ENCODE measurements around the gene BRS3.
"Not testable (repeated sequence)": the region's sequence is repeated elsewhere in the genome, so short reads cannot be mapped to it uniquely, and the experiment has no call there.

BRS3 gene

GRCh38 chrX:136487647-136488046 lies at the start of gene BRS3:
TSS of gene BRS3 (plus strand) at chrX:136487947. CDS start at chrX:136488115, 168 bp downstream.
- no peak for DNase-seq (ENCODE audit: low read depth)
- TF ChIP-seq CTCF (conservative IDR thresholded peaks at IDR 0.05; ENCODE audit: low read depth, low read length) = no peak
- H3K4me3 ChIP-seq (ENCODE audit: low read length) = no peak within 1 kb of the TSS

- no peak overlapping the region for H3K4me3 ChIP-seq (ENCODE audit: low read length)
- DNase-seq (ENCODE audit: low read depth) = no peak
- TF ChIP-seq CTCF (conservative IDR thresholded peaks at IDR 0.05; ENCODE audit: low read depth, low read length) = no peak
These were observed 49.6 kb upstream of the BRS3 start for GRCh38 chrX:136438192-136438591.

GRCh38 chrX:136445674-136446073 lies 42.1 kb upstream of the BRS3 start:
- H3K4me3 ChIP-seq (ENCODE audit: low read length) = not testable (repeated sequence)

GRCh38 chrX:136446208-136446607 lies 41.5 kb upstream of the BRS3 start:
- DNase-seq (ENCODE audit: low read depth) = no peak
- H3K4me3 ChIP-seq (ENCODE audit: low read length) = no peak overlapping the region
- TF ChIP-seq CTCF (conservative IDR thresholded peaks at IDR 0.05; ENCODE audit: low read depth, low read length) = no peak

More at GRCh38 chrX:136445674-136446073, 42.1 kb upstream of the BRS3 start:
- DNase-seq (ENCODE audit: low read depth) = not testable (repeated sequence)

- H3K4me3 ChIP-seq (ENCODE audit: low read length) = no peak overlapping the region
- no peak for TF ChIP-seq CTCF (conservative IDR thresholded peaks at IDR 0.05; ENCODE audit: low read depth, low read length)
- no peak for DNase-seq (ENCODE audit: low read depth)
These were observed 40.4 kb upstream of the BRS3 start for GRCh38 chrX:136447308-136447707.

GRCh38 chrX:136447968-136448367 lies 39.8 kb upstream of the BRS3 start:
- DNase-seq (ENCODE audit: low read depth) = no peak
- no peak for TF ChIP-seq CTCF (conservative IDR thresholded peaks at IDR 0.05; ENCODE audit: low read depth, low read length)
- no peak overlapping the region for H3K4me3 ChIP-seq (ENCODE audit: low read length)

GRCh38 chrX:136450050-136450830 lies 37.5 kb upstream of the BRS3 start:
- no peak for DNase-seq (ENCODE audit: low read depth)
- no peak overlapping the region for H3K4me3 ChIP-seq (ENCODE audit: low read length)
- TF ChIP-seq CTCF (conservative IDR thresholded peaks at IDR 0.05; ENCODE audit: low read depth, low read length) = no peak
